Esophagus squamous epithelium (tissue), 5 donors: Measurements from ENCODE around the gene ATP8B3. TPM values are rescaled to one million over a fixed set of nuclear protein-coding genes. Genes with fewer than 3 reads are reported as not detected.

Source experiments
- DNase-seq: peaks from one replicate; lab custom pipeline; 2025; lab: John Stamatoyannopoulos, UW
- H3K27ac ChIP-seq, 4 donors: fragments of 200-600 bp; sonication (generic); one replicate each; pipeline ENCODE4 v1.5.1; 2016 to 2019; ENCODE audit warnings: mild to moderate bottlenecking in 1 of 4
- H3K27me3 ChIP-seq, 4 donors: fragments of 200-600 bp; sonication (generic); 1 replicate in 3 of 4; 2 replicates in 1 of 4; pipeline versions ENCODE4 v1.5.1 to v1.6.0; 2017 to 2021; ENCODE audit warnings: antibody characterized with exemption in 1 of 4
- H3K36me3 ChIP-seq, 3 donors: fragments of 200-600 bp; sonication (generic); one replicate each; pipeline ENCODE4 v1.5.1; 2016 to 2019
- H3K4me1 ChIP-seq, 3 donors: fragments of 200-600 bp; sonication (generic); one replicate each; pipeline ENCODE4 v1.5.1; 2017 to 2019
- H3K4me3 ChIP-seq, 4 donors: fragments of 200-600 bp; sonication (generic); 1 replicate in 3 of 4; 2 replicates in 1 of 4; pipeline ENCODE4 v1.5.1; 2016 to 2019; ENCODE audit warnings: mild to moderate bottlenecking in 2 of 4, moderate library complexity in 1 of 4
- H3K9me3 ChIP-seq, 3 donors: fragments of 200-600 bp; sonication (generic); one replicate each; pipeline ENCODE4 v1.5.1; 2016 to 2019
- POLR2A ChIP-seq, 4 donors: fragments of 450-650 bp; IDR thresholded peaks; one replicate each; pipeline ENCODE4 v1.6.1; 2017; ENCODE audit warnings: antibody characterized with exemption in 4 of 4, mild to moderate bottlenecking in 4 of 4, moderate library complexity in 3 of 4
- WGBS, 2 donors: methylation state at CpG; one replicate each; pipeline ENCODE4 v1.1.5; 2018; 5-methylcytosine and 5-hydroxymethylcytosine counted together
- intact Hi-C: fragments of 100-400 bp; cut with DNase I; formaldehyde crosslinking; loops from one replicate; pipeline ENCODE4 v1.15.0; 2022
- total RNA-seq, 4 donors: library from RNA; depleted of rRNA; stranded (reverse); fragments of >200 nt; gene quantifications; one replicate each; pipeline ENCODE4 v1.1.0, GENCODE V29; 2016
- TF ChIP-seq, protein P1 (sequence below), 6 experiments: fragments of 450-650 bp in 4 of 6; fragments of 200-600 bp in 2 of 6; sonication (generic) in 2 of 6; IDR thresholded peaks; one replicate each; pipeline ENCODE4 v1.5.1; 2016 to 2019; ENCODE audit warnings: antibody characterized with exemption in 6 of 6, mild to moderate bottlenecking in 4 of 6, moderate library complexity in 4 of 6
- donor health status: DM: yes; HTN: yes; CAD: no.

The ATP8B3 gene
- total RNA-seq, 4 donors from 2014 or later: 0.57 to 3.0 (median 1.4) TPM

DNA sequence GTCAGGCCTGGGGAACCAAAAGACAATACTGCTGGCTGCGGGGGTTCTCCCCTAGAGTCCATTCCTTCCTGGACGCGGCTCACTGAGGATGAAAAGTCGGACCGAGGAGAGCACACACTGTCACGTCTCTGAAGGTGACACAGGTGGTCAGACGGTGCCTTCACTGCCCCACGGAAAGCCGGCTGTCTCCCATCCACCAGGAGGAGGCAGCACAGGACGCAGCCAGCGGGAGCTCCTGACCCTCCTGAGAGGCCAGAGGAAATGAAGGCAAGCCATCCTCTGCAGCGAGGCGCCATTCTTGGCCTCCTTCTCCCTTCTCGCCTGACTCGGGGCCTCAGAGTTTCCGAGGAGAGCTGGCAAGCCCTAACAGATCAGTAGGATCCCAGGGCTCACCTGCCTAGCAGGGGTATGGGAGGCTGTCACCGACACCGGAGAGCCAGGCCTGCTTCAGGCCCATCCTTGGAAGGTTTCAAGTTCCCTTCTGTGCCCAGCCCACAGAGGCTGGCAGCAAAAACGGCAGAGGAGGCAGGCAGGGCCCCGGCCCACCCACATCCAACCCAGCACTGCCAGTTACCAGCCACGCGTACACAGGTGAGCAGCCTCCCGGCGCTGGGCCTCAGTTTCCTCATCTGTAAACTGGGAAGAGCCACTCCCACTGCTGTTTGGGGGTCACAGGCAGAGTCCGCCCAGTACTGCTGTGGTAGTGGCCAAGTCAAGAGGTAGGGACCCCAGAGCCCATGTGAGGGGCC, 31.7 kb upstream of the ATP8B3 start:
- 50 to 100% methylated on average over 1 to 9 of the region's 25 CpGs for WGBS, 2 donors
- peak overlapping the region in 1 of 4 donors; percentile 21 for H3K4me3 ChIP-seq
- H3K27me3 ChIP-seq: no peaks in the 10 kb centered on the region
- peaks cover 0 to 41% (median 7%) of the 10 kb centered on the region in 3 donors for H3K36me3 ChIP-seq
- intact Hi-C loops: no loop called here
- DNase-seq: no peak
- H3K9me3 ChIP-seq: no peaks in the 10 kb centered on the region
- H3K27ac ChIP-seq: peak overlapping the region; percentile 25 to 64 (median 52)
- TF ChIP-seq, protein P1, sequence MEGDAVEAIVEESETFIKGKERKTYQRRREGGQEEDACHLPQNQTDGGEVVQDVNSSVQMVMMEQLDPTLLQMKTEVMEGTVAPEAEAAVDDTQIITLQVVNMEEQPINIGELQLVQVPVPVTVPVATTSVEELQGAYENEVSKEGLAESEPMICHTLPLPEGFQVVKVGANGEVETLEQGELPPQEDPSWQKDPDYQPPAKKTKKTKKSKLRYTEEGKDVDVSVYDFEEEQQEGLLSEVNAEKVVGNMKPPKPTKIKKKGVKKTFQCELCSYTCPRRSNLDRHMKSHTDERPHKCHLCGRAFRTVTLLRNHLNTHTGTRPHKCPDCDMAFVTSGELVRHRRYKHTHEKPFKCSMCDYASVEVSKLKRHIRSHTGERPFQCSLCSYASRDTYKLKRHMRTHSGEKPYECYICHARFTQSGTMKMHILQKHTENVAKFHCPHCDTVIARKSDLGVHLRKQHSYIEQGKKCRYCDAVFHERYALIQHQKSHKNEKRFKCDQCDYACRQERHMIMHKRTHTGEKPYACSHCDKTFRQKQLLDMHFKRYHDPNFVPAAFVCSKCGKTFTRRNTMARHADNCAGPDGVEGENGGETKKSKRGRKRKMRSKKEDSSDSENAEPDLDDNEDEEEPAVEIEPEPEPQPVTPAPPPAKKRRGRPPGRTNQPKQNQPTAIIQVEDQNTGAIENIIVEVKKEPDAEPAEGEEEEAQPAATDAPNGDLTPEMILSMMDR (IDR thresholded peaks at IDR 0.05): peak in 2 of 6 experiments; percentile 17 to 38
- no peak for TF ChIP-seq POLR2A (IDR thresholded peaks at IDR 0.05)
- peaks cover 70 to 91% (median 74%) of the 10 kb centered on the region in 3 donors for H3K4me1 ChIP-seq

DNA sequence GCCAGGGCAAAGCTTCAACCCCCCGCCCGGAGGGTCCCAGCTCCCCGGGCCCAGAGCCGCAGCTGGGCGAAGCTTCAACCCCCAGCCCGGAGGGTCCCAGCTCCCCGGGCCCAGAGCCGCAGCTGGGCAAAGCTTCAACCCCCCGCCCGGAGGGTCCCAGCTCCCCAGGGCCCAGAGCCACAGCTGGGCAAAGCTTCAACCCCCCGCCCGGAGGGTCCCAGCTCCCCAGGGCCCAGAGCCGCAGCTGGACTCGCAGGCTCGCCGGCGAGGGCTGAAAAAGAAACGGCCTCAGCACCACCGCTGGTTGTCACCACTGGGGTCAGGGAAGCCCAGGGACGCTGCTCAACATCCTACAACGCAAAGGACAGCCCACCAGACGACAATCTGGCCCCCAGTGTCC, 31.0 kb upstream of the ATP8B3 start:
- no peak for TF ChIP-seq POLR2A (IDR thresholded peaks at IDR 0.05)
- TF ChIP-seq, protein P1 (IDR thresholded peaks at IDR 0.05): no peak

DNA sequence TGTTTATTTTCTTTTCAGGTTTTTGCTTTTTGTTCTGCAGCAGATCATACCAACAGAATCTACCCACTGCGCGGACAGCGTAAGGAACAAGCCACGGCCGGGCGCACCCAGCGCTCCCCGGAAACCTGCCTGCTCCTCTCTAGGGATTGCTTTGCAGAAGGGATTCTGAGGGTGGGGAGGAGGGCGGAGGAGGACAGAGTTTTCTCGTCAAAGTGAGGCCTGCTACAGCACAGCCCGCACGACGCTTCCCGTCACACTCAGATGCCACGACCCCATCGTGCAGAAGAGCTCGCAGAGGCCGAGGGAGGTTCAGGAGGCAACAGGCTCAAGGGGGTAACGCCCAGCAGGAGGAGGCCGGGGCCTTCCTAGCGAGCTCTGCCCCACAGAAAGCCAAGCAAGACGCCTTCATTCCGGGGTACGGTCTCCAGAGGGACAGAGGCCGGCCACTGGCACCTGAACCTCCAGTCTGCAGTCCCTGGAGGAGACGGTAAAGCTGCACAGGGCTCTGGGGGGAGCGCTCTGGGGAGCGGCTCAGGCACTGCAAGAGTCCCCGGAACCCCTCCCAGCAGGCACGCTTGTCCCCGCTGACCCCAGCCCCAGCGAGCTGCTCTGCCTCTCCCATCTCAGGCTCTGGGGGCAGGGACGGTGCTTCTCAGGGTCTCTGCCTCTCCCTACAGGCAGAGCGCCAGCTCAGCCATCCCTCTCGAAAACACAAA, 29.3 kb upstream of the ATP8B3 start:
- H3K36me3 ChIP-seq: peaks cover 0 to 48% (median 7%) of the 10 kb centered on the region in 3 donors
- no peak for DNase-seq
- H3K27me3 ChIP-seq: no peaks in the 10 kb centered on the region
- WGBS, 2 donors: 80 to 86% methylated on average over 12 to 15 of the region's 35 CpGs
- H3K4me3 ChIP-seq: peak overlapping the region in 2 of 4 donors; percentile 19 to 33
- intact Hi-C loops: no loop called here
- peak overlapping the region in 3 of 4 donors; percentile 35 to 64 (median 47) for H3K27ac ChIP-seq
- H3K4me1 ChIP-seq: peaks cover 65 to 98% (median 72%) of the 10 kb centered on the region in 3 donors
- TF ChIP-seq POLR2A (IDR thresholded peaks at IDR 0.05): no peak
- TF ChIP-seq, protein P1 (IDR thresholded peaks at IDR 0.05): no peak
- no peaks in the 10 kb centered on the region for H3K9me3 ChIP-seq

More for the DNA sequence above, 31.0 kb upstream of the ATP8B3 start:
- DNase-seq: no peak
- peak overlapping the region; percentile 18 to 64 (median 59) for H3K27ac ChIP-seq
- no peaks in the 10 kb centered on the region for H3K9me3 ChIP-seq
- H3K4me3 ChIP-seq: peak overlapping the region in 1 of 4 donors; percentile 35
- H3K27me3 ChIP-seq: no peaks in the 10 kb centered on the region
- 0 to 61% methylated on average over 1 to 3 of the region's 22 CpGs for WGBS, 2 donors
- H3K36me3 ChIP-seq: peaks cover 0 to 48% (median 7%) of the 10 kb centered on the region in 3 donors
- peaks cover 70 to 96% (median 74%) of the 10 kb centered on the region in 3 donors for H3K4me1 ChIP-seq
- intact Hi-C loops: no loop called here

DNA sequence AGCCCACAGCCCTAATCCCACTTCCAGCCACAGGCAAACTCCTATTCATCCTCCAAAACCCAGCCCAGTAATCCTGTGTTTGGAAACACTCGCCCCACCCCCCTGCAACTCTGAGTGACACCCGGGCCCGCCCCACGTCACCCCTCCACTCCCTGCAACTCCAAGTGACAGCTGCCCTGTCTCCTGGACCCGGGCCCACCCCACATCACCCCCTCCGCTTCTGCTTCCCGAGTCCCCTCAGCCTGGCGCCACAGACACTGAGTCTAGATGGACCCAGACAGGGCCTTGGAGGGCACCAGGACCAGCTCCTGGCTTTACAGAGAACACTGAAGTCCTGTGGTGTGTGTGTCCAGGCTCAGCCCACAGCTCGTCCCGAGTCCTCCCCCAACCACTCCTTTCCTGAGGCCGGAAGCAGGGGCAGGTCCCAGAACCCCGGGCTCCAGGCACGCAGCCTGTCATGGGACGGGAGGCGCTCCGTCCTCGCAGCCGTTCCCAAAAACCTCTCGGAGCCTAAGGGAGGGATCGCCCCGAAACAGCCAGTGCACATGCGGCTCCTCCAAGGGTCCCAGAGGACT, 28.6 kb upstream of the ATP8B3 start:
- no peak for DNase-seq
- Histone ChIP-seq H3K4me3 (peak overlapping the region in 2 of 4 donors; percentile 19 to 33), H3K27me3 (no peaks in the 10 kb centered on the region), H3K27ac (peak overlapping the region in 3 of 4 donors; percentile 35 to 64 (median 47)), H3K9me3 (no peaks in the 10 kb centered on the region), H3K36me3 (peaks cover 0 to 40% (median 7%) of the 10 kb centered on the region in 3 donors), H3K4me1 (peaks cover 58 to 98% (median 64%) of the 10 kb centered on the region in 3 donors)
- 81% methylated on average over 3 to 6 of the region's 22 CpGs for WGBS, 2 donors
- intact Hi-C loops: no loop called here
- no peak for TF ChIP-seq POLR2A (IDR thresholded peaks at IDR 0.05)
- TF ChIP-seq, protein P1 (IDR thresholded peaks at IDR 0.05): no peak
